HFFc6 (cell line): ENCODE data around the gene AK9. TPM values are rescaled to one million over a fixed set of nuclear protein-coding genes. Genes with fewer than 3 reads are reported as not detected.

Source experiments
- DNase-seq: peaks from one replicate; pipeline ENCODE4 v3.0.0-alpha.2; 2018
- H3K27ac Mint-ChIP-seq: 2 replicates; pipeline ENCODE4 v1.8.0; 2020; ENCODE audit warnings: mild to moderate bottlenecking, mixed read lengths
- H3K27me3 Mint-ChIP-seq: 2 replicates; pipeline ENCODE4 v1.8.0; 2021; ENCODE audit warnings: mild to moderate bottlenecking, moderate library complexity, mixed read lengths; ENCODE audit not compliant: insufficient read depth
- H3K36me3 Mint-ChIP-seq: 2 replicates; pipeline ENCODE4 v1.8.0; 2021; ENCODE audit warnings: low read depth, mixed read lengths
- H3K4me1 Mint-ChIP-seq: 2 replicates; pipeline ENCODE4 v1.8.0; 2020; ENCODE audit warnings: low read depth, mixed read lengths
- H3K4me3 Mint-ChIP-seq: 2 replicates; pipeline ENCODE4 v1.8.0; 2020; ENCODE audit warnings: mild to moderate bottlenecking, moderate library complexity, mixed read lengths
- H3K9me3 Mint-ChIP-seq: 2 replicates; pipeline ENCODE4 v1.8.0; 2020; ENCODE audit warnings: mild to moderate bottlenecking, mixed read lengths
- CTCF ChIP-seq: fragments of 200-600 bp; sonication (generic); IDR thresholded peaks from 2 replicates; pipeline ENCODE4 v1.5.0; 2021; ENCODE audit warnings: antibody characterized with exemption, mild to moderate bottlenecking
- total RNA-seq, 6 experiments: library from RNA; stranded (reverse); fragmentation: NEBNext Ultra II Directional; extraction: Animal tissue kit (Norgen Biotek cat#: 25700); gene quantifications; 2 replicates in 1 of 6; 3 replicates in 5 of 6; pipeline ENCODE4 v1.2.3, GENCODE V29; 2021

AK9 gene
- total RNA-seq, 6 experiments from 2014 or later: 1.2 to 2.0 (median 1.5) TPM

GRCh38 chr6:109623288-109623687 lies 67.7 kb downstream of the AK9 start:
- no peaks in the 10 kb centered on the region for H3K27me3 Mint-ChIP-seq
- no peak overlapping the region for H3K4me3 Mint-ChIP-seq
- no peak for TF ChIP-seq CTCF
- H3K27ac Mint-ChIP-seq: no peak overlapping the region
- H3K9me3 Mint-ChIP-seq: no peaks in the 10 kb centered on the region; the same call in 1 of the 2 replicates
- H3K4me1 Mint-ChIP-seq: no peaks in the 10 kb centered on the region
- DNase-seq: no peak
- H3K36me3 Mint-ChIP-seq: no peaks in the 10 kb centered on the region

GRCh38 chr6:109612268-109612667 lies 78.7 kb downstream of the AK9 start:
- DNase-seq: no peak
- Mint-ChIP-seq H3K4me1 (no peaks in the 10 kb centered on the region), H3K9me3 (no peaks in the 10 kb centered on the region), H3K27me3 (no peaks in the 10 kb centered on the region), H3K27ac (no peak overlapping the region), H3K4me3 (no peak overlapping the region), H3K36me3 (no peaks in the 10 kb centered on the region)
- no peak for TF ChIP-seq CTCF

- no peaks in the 10 kb centered on the region for H3K4me1 Mint-ChIP-seq
- H3K36me3 Mint-ChIP-seq: no peaks in the 10 kb centered on the region
- H3K9me3 Mint-ChIP-seq: no peaks in the 10 kb centered on the region
- no peak for TF ChIP-seq CTCF
- H3K4me3 Mint-ChIP-seq: no peak overlapping the region
- H3K27me3 Mint-ChIP-seq: no peaks in the 10 kb centered on the region
- DNase-seq: no peak
- no peak overlapping the region for H3K27ac Mint-ChIP-seq
Observed at GRCh38 chr6:109611502-109611901, 79.5 kb downstream of the AK9 start.

- no peak for DNase-seq
- H3K27me3 Mint-ChIP-seq: no peaks in the 10 kb centered on the region; the same call in 1 of the 2 replicates
- TF ChIP-seq CTCF: no peak
- no peaks in the 10 kb centered on the region for H3K9me3 Mint-ChIP-seq
- H3K4me1 Mint-ChIP-seq: no peaks in the 10 kb centered on the region
- H3K27ac Mint-ChIP-seq: no peak overlapping the region
- H3K4me3 Mint-ChIP-seq: no peak overlapping the region
- no peaks in the 10 kb centered on the region for H3K36me3 Mint-ChIP-seq
Observed at GRCh38 chr6:109610590-109610989, 80.4 kb downstream of the AK9 start.

- Mint-ChIP-seq H3K27me3 (peaks cover 3% of the 10 kb centered on the region; the same call in 1 of the 2 replicates), H3K9me3 (no peaks in the 10 kb centered on the region), H3K4me3 (no peak overlapping the region), H3K27ac (no peak overlapping the region), H3K4me1 (no peaks in the 10 kb centered on the region), H3K36me3 (no peaks in the 10 kb centered on the region)
- no peak for DNase-seq
- TF ChIP-seq CTCF: no peak
Observed at GRCh38 chr6:109609737-109610136, 81.3 kb downstream of the AK9 start.

- Mint-ChIP-seq H3K9me3 (peaks cover 6% of the 10 kb centered on the region; the same call in 1 of the 2 replicates), H3K4me3 (no peak overlapping the region)
- no peak for TF ChIP-seq CTCF
Observed at GRCh38 chr6:109606359-109606758, 84.6 kb downstream of the AK9 start.

More at GRCh38 chr6:109606359-109606758, 84.6 kb downstream of the AK9 start:
- Mint-ChIP-seq H3K4me1 (no peaks in the 10 kb centered on the region), H3K27me3 (peaks cover 6% of the 10 kb centered on the region; the same call in 1 of the 2 replicates), H3K36me3 (no peaks in the 10 kb centered on the region), H3K27ac (no peak overlapping the region)
- DNase-seq: no peak
